WTC11 (cell line): ENCODE data around the gene ZNF488. TPM values are rescaled to one million over a fixed set of nuclear protein-coding genes. Genes with fewer than 3 reads are reported as not detected.
A peak's percentile ranks its signal among the peaks of the same experiment; 100 is the strongest.

Experiments used
- ATAC-seq: fragments of 200-7000 bp; cut with Tn5 transposase; 2 replicates; pipeline ENCODE4 v1.10.0; 2021; ENCODE audit warnings: mild to moderate bottlenecking, moderate library complexity
- CTCF ChIA-PET: fragments of 300-600 bp; sonication (Branson Sonifier 250); formaldehyde crosslinking; loops from one replicate; lab custom pipeline; 2021; ENCODE audit warnings: antibody characterized with exemption; lab: Charles Lee
- POLR2A ChIA-PET: fragments of 350-600 bp; sonication (Branson Sonifier 250); formaldehyde crosslinking; loops from one replicate; lab custom pipeline; 2021; ENCODE audit warnings: antibody characterized with exemption; lab: Charles Lee
- DNase-seq: peaks from one replicate; pipeline ENCODE4 v3.0.0; 2021; ENCODE audit warnings: low spot score
- H3K27ac Mint-ChIP-seq: 2 replicates; pipeline ENCODE4 v1.8.0; 2021; ENCODE audit warnings: mixed read lengths
- H3K27me3 Mint-ChIP-seq: 2 replicates; pipeline ENCODE4 v1.8.0; 2021; ENCODE audit warnings: low read depth, mild to moderate bottlenecking, moderate library complexity, mixed read lengths
- H3K36me3 Mint-ChIP-seq: 2 replicates; pipeline ENCODE4 v1.8.0; 2021; ENCODE audit warnings: mixed read lengths
- H3K4me1 Mint-ChIP-seq: 2 replicates; pipeline ENCODE4 v1.8.0; 2022; ENCODE audit warnings: mixed read lengths
- H3K4me3 Mint-ChIP-seq: 2 replicates; pipeline ENCODE4 v1.8.0; 2021; ENCODE audit warnings: mild to moderate bottlenecking, moderate library complexity, mixed read lengths
- H3K9me3 Mint-ChIP-seq: 2 replicates; pipeline ENCODE4 v1.8.0; 2021; ENCODE audit warnings: mixed read lengths
- ATF1 ChIP-seq: sonication (generic); formaldehyde crosslinking; IDR thresholded peaks from 2 replicates; pipeline ENCODE4 v1.8.1; 2023; ENCODE audit warnings: mild to moderate bottlenecking, moderate library complexity, missing genetic modification reagents
- ATF3 ChIP-seq: sonication (generic); formaldehyde crosslinking; conservative IDR thresholded peaks from 2 replicates; pipeline ENCODE4 v1.8.1; 2022; ENCODE audit warnings: mild to moderate bottlenecking, missing genetic modification reagents
- CDX4 ChIP-seq: fragments of 250-450 bp; sonication (Bioruptor Pico); IDR thresholded peaks from 2 replicates; pipeline ENCODE4 v1.9.0; 2021; ENCODE audit warnings: moderate library complexity, mild to moderate bottlenecking, inconsistent platforms, borderline replicate concordance
- ETV6 ChIP-seq: sonication (generic); formaldehyde crosslinking; IDR thresholded peaks from 2 replicates; pipeline ENCODE4 v1.8.1; 2022; ENCODE audit warnings: mild to moderate bottlenecking, missing genetic modification reagents
- FOXJ3 ChIP-seq: sonication (generic); formaldehyde crosslinking; IDR thresholded peaks from 2 replicates; pipeline ENCODE4 v1.9.0; 2021; ENCODE audit warnings: missing genetic modification reagents, mild to moderate bottlenecking, borderline replicate concordance
- FOXP1 ChIP-seq: sonication (generic); formaldehyde crosslinking; IDR thresholded peaks from 2 replicates; pipeline ENCODE4 v1.8.0; 2022; ENCODE audit warnings: missing genetic modification reagents, mild to moderate bottlenecking, moderate library complexity, borderline replicate concordance
- GTF2I ChIP-seq: fragments of 250-450 bp; sonication (Bioruptor Pico); conservative IDR thresholded peaks from 2 replicates; pipeline ENCODE4 v1.4.0; 2021; ENCODE audit warnings: mild to moderate bottlenecking
- HMGA2 ChIP-seq: fragments of 250-450 bp; sonication (Bioruptor Pico); IDR thresholded peaks from 2 replicates; pipeline ENCODE4 v1.4.0; 2021; ENCODE audit warnings: mild to moderate bottlenecking, moderate library complexity
- MAX ChIP-seq: sonication (generic); formaldehyde crosslinking; IDR thresholded peaks from 2 replicates; pipeline ENCODE4 v1.8.0; 2022; ENCODE audit warnings: mild to moderate bottlenecking, missing genetic modification reagents
- NFE2L1 ChIP-seq: sonication (generic); formaldehyde crosslinking; IDR thresholded peaks from 2 replicates; pipeline ENCODE4 v1.8.1; 2023; ENCODE audit warnings: missing genetic modification reagents
- OVOL2 ChIP-seq: fragments of 250-450 bp; sonication (Bioruptor Pico); IDR thresholded peaks from 2 replicates; pipeline ENCODE4 v1.9.0; 2021; ENCODE audit warnings: mild to moderate bottlenecking, borderline replicate concordance
- SMAD4 ChIP-seq: sonication (generic); formaldehyde crosslinking; IDR thresholded peaks from 2 replicates; pipeline ENCODE4 v1.8.0; 2022; ENCODE audit warnings: mild to moderate bottlenecking, missing genetic modification reagents
- TCF7 ChIP-seq: sonication (generic); formaldehyde crosslinking; IDR thresholded peaks from 2 replicates; pipeline ENCODE4 v1.8.0; 2022; ENCODE audit warnings: mild to moderate bottlenecking, low read depth, missing genetic modification reagents, moderate library complexity
- ZBTB43 ChIP-seq: sonication (generic); formaldehyde crosslinking; IDR thresholded peaks from 2 replicates; pipeline ENCODE4 v1.8.1; 2023; ENCODE audit warnings: mild to moderate bottlenecking, missing genetic modification reagents
- ZNF121 ChIP-seq: sonication (generic); formaldehyde crosslinking; IDR thresholded peaks from 2 replicates; pipeline ENCODE4 v1.8.0; 2023; ENCODE audit warnings: missing genetic modification reagents
- ZNF396 ChIP-seq: fragments of 250-450 bp; sonication (Bioruptor Pico); IDR thresholded peaks from 2 replicates; pipeline ENCODE4 v1.8.0; 2021; ENCODE audit warnings: mild to moderate bottlenecking, moderate library complexity, borderline replicate concordance
- total RNA-seq: library from RNA; stranded (reverse); gene quantifications from 3 replicates; pipeline ENCODE4 v1.2.3, GENCODE V29; 2021
- TF ChIP-seq, protein P1 (sequence below): sonication (generic); formaldehyde crosslinking; IDR thresholded peaks from 2 replicates; pipeline ENCODE4 v1.8.1; 2023; ENCODE audit warnings: mild to moderate bottlenecking, missing genetic modification reagents, moderate library complexity
- TF ChIP-seq, protein P2 (sequence below): fragments of 250-450 bp; sonication (Bioruptor Pico); conservative IDR thresholded peaks from 2 replicates; pipeline ENCODE4 v1.9.0; 2021; ENCODE audit warnings: mild to moderate bottlenecking
- TF ChIP-seq, protein P3 (sequence below): fragments of 200-600 bp; IDR thresholded peaks from 2 replicates; pipeline ENCODE4 v1.8.0; 2022; ENCODE audit warnings: antibody characterized with exemption
- TF ChIP-seq, protein P4 (sequence below): fragments of 250-450 bp; sonication (Bioruptor Pico); IDR thresholded peaks from 2 replicates; pipeline ENCODE4 v1.9.0; 2021; ENCODE audit warnings: mild to moderate bottlenecking
- TF ChIP-seq, protein P5 (sequence below): sonication (generic); formaldehyde crosslinking; IDR thresholded peaks from 2 replicates; pipeline ENCODE4 v1.8.0; 2022; ENCODE audit warnings: mild to moderate bottlenecking, missing genetic modification reagents

Gene ZNF488
- total RNA-seq, 1 experiment from 2014 or later: 8.7 TPM

GRCh38 chr10:47354900-47355299, 29.2 kb downstream of the ZNF488 start (continued):
- TF ChIP-seq ATF1 (CRISPR knock-in tag) (no peak), HMGA2 (CRISPR knock-in tag) (no peak), TCF7 (CRISPR knock-in tag) (no peak)
- TF ChIP-seq, protein P1, sequence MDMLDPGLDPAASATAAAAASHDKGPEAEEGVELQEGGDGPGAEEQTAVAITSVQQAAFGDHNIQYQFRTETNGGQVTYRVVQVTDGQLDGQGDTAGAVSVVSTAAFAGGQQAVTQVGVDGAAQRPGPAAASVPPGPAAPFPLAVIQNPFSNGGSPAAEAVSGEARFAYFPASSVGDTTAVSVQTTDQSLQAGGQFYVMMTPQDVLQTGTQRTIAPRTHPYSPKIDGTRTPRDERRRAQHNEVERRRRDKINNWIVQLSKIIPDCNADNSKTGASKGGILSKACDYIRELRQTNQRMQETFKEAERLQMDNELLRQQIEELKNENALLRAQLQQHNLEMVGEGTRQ (CRISPR knock-in tag): no peak
- TF ChIP-seq, protein P2, sequence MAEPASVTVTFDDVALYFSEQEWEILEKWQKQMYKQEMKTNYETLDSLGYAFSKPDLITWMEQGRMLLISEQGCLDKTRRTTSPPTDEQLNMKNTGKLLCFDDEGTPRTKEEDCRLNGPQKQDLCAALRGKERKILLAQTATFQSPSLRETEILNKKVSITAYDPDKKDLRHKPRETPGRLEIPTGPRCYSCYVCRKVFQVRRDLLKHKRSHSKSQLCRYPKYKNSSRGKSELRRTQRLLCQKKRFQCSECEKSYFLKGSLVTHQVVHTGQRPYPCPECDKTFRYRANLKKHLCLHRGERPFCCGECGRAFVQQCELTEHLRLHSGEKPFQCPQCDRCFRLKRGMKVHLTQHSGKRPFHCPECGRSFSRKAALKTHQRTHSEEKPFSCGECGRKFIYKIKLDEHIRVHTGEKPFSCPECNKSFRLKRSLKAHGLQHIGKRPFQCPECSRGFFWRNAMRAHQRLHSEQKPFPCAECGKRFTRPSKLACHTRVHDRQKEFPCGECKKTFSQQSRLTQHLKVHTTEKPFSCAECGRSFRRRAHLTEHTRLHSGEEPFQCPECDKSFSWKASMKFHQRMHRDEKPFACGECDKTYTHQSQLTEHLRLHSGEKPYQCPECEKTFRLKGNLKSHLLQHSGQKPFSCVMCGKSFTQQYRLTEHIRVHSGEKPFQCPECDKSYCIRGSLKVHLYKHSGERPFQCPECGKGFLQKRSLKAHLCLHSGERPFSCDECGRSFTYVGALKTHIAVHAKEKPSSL (CRISPR knock-in tag): no peak
- TF ChIP-seq, protein P3, sequence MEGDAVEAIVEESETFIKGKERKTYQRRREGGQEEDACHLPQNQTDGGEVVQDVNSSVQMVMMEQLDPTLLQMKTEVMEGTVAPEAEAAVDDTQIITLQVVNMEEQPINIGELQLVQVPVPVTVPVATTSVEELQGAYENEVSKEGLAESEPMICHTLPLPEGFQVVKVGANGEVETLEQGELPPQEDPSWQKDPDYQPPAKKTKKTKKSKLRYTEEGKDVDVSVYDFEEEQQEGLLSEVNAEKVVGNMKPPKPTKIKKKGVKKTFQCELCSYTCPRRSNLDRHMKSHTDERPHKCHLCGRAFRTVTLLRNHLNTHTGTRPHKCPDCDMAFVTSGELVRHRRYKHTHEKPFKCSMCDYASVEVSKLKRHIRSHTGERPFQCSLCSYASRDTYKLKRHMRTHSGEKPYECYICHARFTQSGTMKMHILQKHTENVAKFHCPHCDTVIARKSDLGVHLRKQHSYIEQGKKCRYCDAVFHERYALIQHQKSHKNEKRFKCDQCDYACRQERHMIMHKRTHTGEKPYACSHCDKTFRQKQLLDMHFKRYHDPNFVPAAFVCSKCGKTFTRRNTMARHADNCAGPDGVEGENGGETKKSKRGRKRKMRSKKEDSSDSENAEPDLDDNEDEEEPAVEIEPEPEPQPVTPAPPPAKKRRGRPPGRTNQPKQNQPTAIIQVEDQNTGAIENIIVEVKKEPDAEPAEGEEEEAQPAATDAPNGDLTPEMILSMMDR: no peak

DNA sequence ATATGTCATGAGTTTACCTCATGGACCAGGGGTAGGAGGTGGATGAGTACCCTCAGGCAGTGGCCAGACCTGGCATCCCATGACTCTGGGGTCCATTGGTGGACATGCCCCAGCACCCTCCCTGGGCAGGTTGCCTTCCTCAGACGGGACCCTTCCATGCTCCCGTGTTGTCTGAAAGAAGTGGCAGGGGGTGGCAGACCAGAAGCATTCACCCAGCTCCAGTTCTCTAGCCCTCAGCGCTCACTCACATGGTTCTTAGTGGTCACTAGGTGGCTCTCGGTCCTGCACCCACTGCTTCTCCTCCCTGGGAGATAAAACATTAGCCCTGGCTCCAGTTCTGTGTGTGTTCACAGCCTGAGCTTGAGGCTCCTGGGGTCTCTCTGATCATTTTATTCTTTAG, 29.9 kb downstream of the ZNF488 start:
- Mint-ChIP-seq H3K27me3 (no peaks in the 10 kb centered on the region), H3K9me3 (no peaks in the 10 kb centered on the region)
- ChIA-PET POLR2A (no interaction called here), CTCF (interaction anchor here (0.6 to 3.2 kb wide), 4 partner anchors 14 to 36 kb away, joined by 3 to 14 read pairs (median 6); partner anchors contain the start of gene ZNF488)
- DNase-seq (no peak), ATAC-seq (peak; percentile 45)
- TF ChIP-seq MAX (CRISPR knock-in tag) (no peak), ETV6 (no peak), ZNF121 (CRISPR knock-in tag) (no peak), SMAD4 (no peak), OVOL2 (CRISPR knock-in tag) (no peak)
- TF ChIP-seq, protein P4, sequence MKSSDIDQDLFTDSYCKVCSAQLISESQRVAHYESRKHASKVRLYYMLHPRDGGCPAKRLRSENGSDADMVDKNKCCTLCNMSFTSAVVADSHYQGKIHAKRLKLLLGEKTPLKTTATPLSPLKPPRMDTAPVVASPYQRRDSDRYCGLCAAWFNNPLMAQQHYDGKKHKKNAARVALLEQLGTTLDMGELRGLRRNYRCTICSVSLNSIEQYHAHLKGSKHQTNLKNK (CRISPR knock-in tag): no peak
- TF ChIP-seq, all 79 proteins: peak for 0
- Mint-ChIP-seq H3K27ac (no peak overlapping the region), H3K36me3 (no peaks in the 10 kb centered on the region), H3K4me3 (no peak overlapping the region), H3K4me1 (no peaks in the 10 kb centered on the region)

GRCh38 chr10:47353351-47353750, 30.7 kb downstream of the ZNF488 start:
- Mint-ChIP-seq H3K27ac (no peak overlapping the region), H3K9me3 (no peaks in the 10 kb centered on the region), H3K4me3 (no peak overlapping the region), H3K4me1 (no peaks in the 10 kb centered on the region), H3K36me3 (no peaks in the 10 kb centered on the region), H3K27me3 (no peaks in the 10 kb centered on the region)
- DNase-seq (no peak), ATAC-seq (no peak)
- CTCF ChIA-PET: interaction anchor here (1.1 to 3.2 kb wide), 4 partner anchors 9 to 35 kb away, joined by 3 to 14 read pairs (median 10); no protein-coding TSS in a partner anchor
- POLR2A ChIA-PET: no interaction called here
- no peak for TF ChIP-seq CDX4
- no peak for TF ChIP-seq ATF3 (CRISPR knock-in tag)
- TF ChIP-seq, protein P3: no peak
- TF ChIP-seq, protein P5, sequence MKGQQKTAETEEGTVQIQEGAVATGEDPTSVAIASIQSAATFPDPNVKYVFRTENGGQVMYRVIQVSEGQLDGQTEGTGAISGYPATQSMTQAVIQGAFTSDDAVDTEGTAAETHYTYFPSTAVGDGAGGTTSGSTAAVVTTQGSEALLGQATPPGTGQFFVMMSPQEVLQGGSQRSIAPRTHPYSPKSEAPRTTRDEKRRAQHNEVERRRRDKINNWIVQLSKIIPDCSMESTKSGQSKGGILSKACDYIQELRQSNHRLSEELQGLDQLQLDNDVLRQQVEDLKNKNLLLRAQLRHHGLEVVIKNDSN: no peak
- TF ChIP-seq FOXJ3 (CRISPR knock-in tag): no peak
- TF ChIP-seq NFE2L1: no peak
- TF ChIP-seq FOXP1 (CRISPR knock-in tag): no peak
- no peak for TF ChIP-seq ZBTB43 (CRISPR knock-in tag)
- TF ChIP-seq GTF2I (CRISPR knock-in tag): no peak
- no peak for TF ChIP-seq ZNF396 (CRISPR knock-in tag)
